Measurements from ENCODE around the gene VSIG1. TPM values are rescaled to one million over a fixed set of nuclear protein-coding genes. Genes with fewer than 3 reads are reported as not detected.

The VSIG1 gene
- total and polyA plus RNA-seq, 2 of the 13 experiments (the other 11 are each of a cell fraction or from before 2014, with no cell fraction given), result 0.01 TPM; not detected in 1

GRCh38 chrX:108091264-108091877, 46.5 kb downstream of the VSIG1 start, which contains the start of the genes ATG4A and PSMD10 (continued):
- TF ChIP-seq ZNF563 (CRISPR knock-in tag; IDR thresholded peaks at IDR 0.05), result no peak
- TF ChIP-seq HMGXB4 (CRISPR knock-in tag; IDR thresholded peaks at IDR 0.05; ENCODE audit: borderline replicate concordance in 1 of 2, low read depth in 1 of 2), result peak in 1 of 2 experiments; percentile 31; a peak in 1 of 4 replicates
- TF ChIP-seq YEATS2 (CRISPR knock-in tag; IDR thresholded peaks at IDR 0.05; ENCODE audit: borderline replicate concordance), result peak; percentile 30; the same call in 1 of the 2 replicates
- no peak for TF ChIP-seq ZNF737 (CRISPR knock-in tag; IDR thresholded peaks at IDR 0.05; ENCODE audit: borderline replicate concordance)
- TF ChIP-seq ZSCAN20 (CRISPR knock-in tag; IDR thresholded peaks at IDR 0.05; ENCODE audit: borderline replicate concordance), result no peak
- TF ChIP-seq PRDM10 (CRISPR knock-in tag; IDR thresholded peaks at IDR 0.05; ENCODE audit: low read depth), result no peak
- TF ChIP-seq ZNF770 (CRISPR knock-in tag; IDR thresholded peaks at IDR 0.05), result no peak
- TF ChIP-seq IRF2 (CRISPR knock-in tag; IDR thresholded peaks at IDR 0.05), result peak; percentile 59; the same call in 1 of the 2 replicates
- peak; percentile 31; the same call in 1 of the 2 replicates for TF ChIP-seq YEATS4 (CRISPR knock-in tag; IDR thresholded peaks at IDR 0.05; ENCODE audit: borderline replicate concordance)
- TF ChIP-seq NCOA5 (CRISPR knock-in tag; IDR thresholded peaks at IDR 0.05), result no peak
- TF ChIP-seq TGIF2 (CRISPR knock-in tag; IDR thresholded peaks at IDR 0.05), result peak; percentile 85; the same call in 1 of the 2 replicates
- TF ChIP-seq ZNF101 (CRISPR knock-in tag; IDR thresholded peaks at IDR 0.05; ENCODE audit: borderline replicate concordance, low read depth), result no peak
- TF ChIP-seq ASH2L (IDR thresholded peaks at IDR 0.05; ENCODE audit: insufficient read length, low read depth, low read length), result peak; percentile 56
- TF ChIP-seq ZNF263 (CRISPR knock-in tag; IDR thresholded peaks at IDR 0.05), result no peak
- no peak for TF ChIP-seq LRRFIP1 (CRISPR knock-in tag; conservative IDR thresholded peaks at IDR 0.05)
- TF ChIP-seq ARHGAP35 (CRISPR knock-in tag; IDR thresholded peaks at IDR 0.05; ENCODE audit: borderline replicate concordance), result no peak
- TF ChIP-seq GFI1 (CRISPR knock-in tag; IDR thresholded peaks at IDR 0.05; ENCODE audit: borderline replicate concordance), result no peak
- TF ChIP-seq PHF8 (CRISPR knock-in tag; IDR thresholded peaks at IDR 0.05), result peak; percentile 86
- no peak for TF ChIP-seq KLF12 (CRISPR knock-in tag; IDR thresholded peaks at IDR 0.05; ENCODE audit: borderline replicate concordance)

Measured in HepG2 (cell line).